Caco-2 (cell line): ENCODE results near the gene MSX1. TPM values are rescaled to one million over a fixed set of nuclear protein-coding genes. Genes with fewer than 3 reads are reported as not detected.

Experiments
- BruUV-seq: library from RNA; stranded (reverse); fragments of 400-500 nt; replicated peaks from 2 replicates; lab custom pipeline; 2021; lab: Mats Ljungman, UMichigan
- CTCF ChIA-PET: fragments of 300-600 bp; sonication (Branson Sonifier 250); formaldehyde crosslinking; loops from one replicate; lab custom pipeline; 2022; ENCODE audit warnings: antibody characterized with exemption; lab: Charles Lee
- POLR2A ChIA-PET: fragments of 300-600 bp; sonication (Branson Sonifier 250); formaldehyde crosslinking; loops from one replicate; lab custom pipeline; 2022; ENCODE audit warnings: antibody characterized with exemption; lab: Charles Lee
- DNase-seq, 2 experiments: peaks; one replicate each; pipeline versions ENCODE4 v3.0.0 to v3.0.0-alpha.2; 2020 to 2022
- H3K27me3 ChIP-seq: replicated peaks from 2 replicates; pipeline ENCODE4 v1.6.0; 2011; ENCODE audit warnings: low read length; ENCODE audit not compliant: control insufficient read depth, insufficient read depth
- H3K36me3 ChIP-seq: 2 replicates; pipeline ENCODE4 v1.5.1; 2011; ENCODE audit warnings: low read length; ENCODE audit not compliant: control insufficient read depth, insufficient read depth
- H3K4me1 ChIP-seq: fragments of 250-450 bp; sonication (Bioruptor Pico); 2 replicates; pipeline ENCODE4 v1.5.1; 2020; ENCODE audit warnings: mild to moderate bottlenecking
- H3K4me3 ChIP-seq: 2 replicates; pipeline ENCODE4 v1.5.1; 2011; ENCODE audit warnings: low read depth, mild to moderate bottlenecking, control low read depth, low read length
- H3K9me3 ChIP-seq: fragments of 250-450 bp; sonication (Bioruptor Pico); 2 replicates; pipeline ENCODE4 v1.5.1; 2020; ENCODE audit warnings: mild to moderate bottlenecking, moderate library complexity
- H3K27ac Mint-ChIP-seq: one replicate; pipeline ENCODE4 v1.8.0; 2022; ENCODE audit warnings: mixed read lengths; ENCODE audit not compliant: unreplicated experiment
- H3K27me3 Mint-ChIP-seq: one replicate; pipeline ENCODE4 v1.8.0; 2022; ENCODE audit warnings: mixed read lengths; ENCODE audit not compliant: insufficient read depth, unreplicated experiment
- H3K36me3 Mint-ChIP-seq: one replicate; pipeline ENCODE4 v1.8.0; 2022; ENCODE audit warnings: mild to moderate bottlenecking, mixed read lengths; ENCODE audit not compliant: insufficient read depth, unreplicated experiment
- H3K4me1 Mint-ChIP-seq: one replicate; pipeline ENCODE4 v1.8.0; 2022; ENCODE audit warnings: low read depth, mixed read lengths; ENCODE audit not compliant: unreplicated experiment
- H3K4me3 Mint-ChIP-seq: one replicate; pipeline ENCODE4 v1.8.0; 2022; ENCODE audit warnings: mild to moderate bottlenecking, moderate library complexity, mixed read lengths; ENCODE audit not compliant: unreplicated experiment
- H3K9me3 Mint-ChIP-seq: one replicate; pipeline ENCODE4 v1.8.0; 2022; ENCODE audit warnings: mixed read lengths; ENCODE audit not compliant: unreplicated experiment
- CTCF ChIP-seq, 2 experiments: fragments of 200-600 bp in 1 of 2; IDR thresholded peaks; 1 replicate in 1 of 2; 2 replicates in 1 of 2; pipeline versions ENCODE4 v1.5.1 to v1.8.0; 2011 to 2022; ENCODE audit warnings: antibody characterized with exemption in 1 of 2, control low read depth in 1 of 2, inconsistent platforms in 1 of 2, low read depth in 1 of 2, low read length in 1 of 2, mild to moderate bottlenecking in 1 of 2, moderate library complexity in 1 of 2; ENCODE audit not compliant: insufficient read depth in 1 of 2, severe bottlenecking in 1 of 2, unreplicated experiment in 1 of 2
- intact Hi-C: fragments of 100-400 bp; cut with micrococcal nuclease; formaldehyde crosslinking; loops from one replicate; pipeline ENCODE4 v1.10.0; 2022; ENCODE audit not compliant: unreplicated experiment
- total RNA-seq: library from RNA; stranded (reverse); gene quantifications from 2 replicates; pipeline ENCODE4 v1.2.3, GENCODE V29; 2022

MSX1 gene
- total RNA-seq, 1 experiment from 2014 or later: 35.1 TPM

DNA sequence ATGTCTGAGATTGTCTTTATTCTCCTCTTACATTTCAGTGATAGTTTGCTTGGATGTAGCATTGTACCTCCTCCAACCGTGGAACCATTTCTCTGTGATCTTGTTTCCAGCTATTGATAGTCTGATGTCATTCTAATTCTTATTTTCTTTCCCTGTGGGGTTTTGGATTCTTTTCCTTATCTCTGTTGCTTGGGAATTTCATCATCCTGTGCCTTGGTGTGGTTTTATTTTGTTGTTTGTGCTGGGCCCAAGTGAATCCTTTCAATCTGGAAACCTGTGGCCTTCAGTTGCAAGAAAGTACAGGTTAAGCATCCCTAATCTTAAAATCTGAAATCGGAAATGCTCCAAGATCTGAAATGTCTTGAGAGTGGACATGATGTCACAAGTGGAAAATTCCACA is 22.0 kb downstream of the MSX1 start:
- no peak for DNase-seq
- Mint-ChIP-seq H3K27me3 (no peaks in the 10 kb centered on the region), H3K9me3 (no peaks in the 10 kb centered on the region), H3K4me3 (no peak overlapping the region), H3K36me3 (no peaks in the 10 kb centered on the region), H3K4me1 (peaks cover 16% of the 10 kb centered on the region), H3K27ac (peak overlapping the region; percentile 19)
- Histone ChIP-seq H3K4me1 (no peaks in the 10 kb centered on the region), H3K9me3 (no peaks in the 10 kb centered on the region), H3K27me3 (no peaks in the 10 kb centered on the region), H3K36me3 (no peaks in the 10 kb centered on the region), H3K4me3 (no peak overlapping the region)
- no peak for TF ChIP-seq CTCF (IDR thresholded peaks at IDR 0.05; ENCODE audit: insufficient read depth in 1 of 2, low read depth in 1 of 2, low read length in 1 of 2, severe bottlenecking in 1 of 2, unreplicated experiment in 1 of 2)
- intact Hi-C loops: no loop called here
- no TSS peak for BruUV-seq
- POLR2A ChIA-PET: no interaction called here
- CTCF ChIA-PET: no interaction called here

- H3K27me3 Mint-ChIP-seq: peaks cover 13% of the 10 kb centered on the region
- BruUV-seq: no TSS peak
- ChIA-PET POLR2A (no interaction called here), CTCF (no interaction called here)
- H3K9me3 Mint-ChIP-seq: no peaks in the 10 kb centered on the region
- DNase-seq: no peak
- Histone ChIP-seq H3K36me3 (no peaks in the 10 kb centered on the region), H3K27me3 (no peaks in the 10 kb centered on the region), H3K4me1 (no peaks in the 10 kb centered on the region), H3K4me3 (no peak overlapping the region), H3K9me3 (no peaks in the 10 kb centered on the region)
- peaks cover 9% of the 10 kb centered on the region for H3K4me1 Mint-ChIP-seq
- H3K27ac Mint-ChIP-seq: no peak overlapping the region
- H3K36me3 Mint-ChIP-seq: no peaks in the 10 kb centered on the region
- TF ChIP-seq CTCF (IDR thresholded peaks at IDR 0.05; ENCODE audit: insufficient read depth in 1 of 2, low read depth in 1 of 2, low read length in 1 of 2, severe bottlenecking in 1 of 2, unreplicated experiment in 1 of 2): no peak
- H3K4me3 Mint-ChIP-seq: no peak overlapping the region
- intact Hi-C loops: no loop called here
Observed at GRCh38 chr4:4884611-4885010, 25.1 kb downstream of the MSX1 start.

GRCh38 chr4:4887426-4887825 is 28.0 kb downstream of the MSX1 start:
- no peak for TF ChIP-seq CTCF (IDR thresholded peaks at IDR 0.05; ENCODE audit: insufficient read depth in 1 of 2, low read depth in 1 of 2, low read length in 1 of 2, severe bottlenecking in 1 of 2, unreplicated experiment in 1 of 2)
- BruUV-seq: no TSS peak
- no peaks in the 10 kb centered on the region for H3K36me3 Mint-ChIP-seq
- no peak overlapping the region for H3K27ac Mint-ChIP-seq
- no peaks in the 10 kb centered on the region for H3K9me3 Mint-ChIP-seq
- intact Hi-C loops: no loop called here
- DNase-seq: no peak
- no peak overlapping the region for H3K4me3 Mint-ChIP-seq
- Histone ChIP-seq H3K4me3 (no peak overlapping the region), H3K36me3 (no peaks in the 10 kb centered on the region), H3K27me3 (no peaks in the 10 kb centered on the region), H3K4me1 (no peaks in the 10 kb centered on the region), H3K9me3 (no peaks in the 10 kb centered on the region)
- ChIA-PET CTCF (interaction anchor here (0.7 kb wide), 1 partner anchor 413 kb away, joined by 3 read pairs; no protein-coding TSS in a partner anchor), POLR2A (no interaction called here)
- H3K4me1 Mint-ChIP-seq: no peaks in the 10 kb centered on the region
- H3K27me3 Mint-ChIP-seq: peaks cover 21% of the 10 kb centered on the region
